HG03378 (cell line): ENCODE data around the gene TMPRSS13.
"Not testable (repeated sequence)": the region's sequence is repeated elsewhere in the genome, so short reads cannot be mapped to it uniquely, and the experiment has no call there.

ENCODE experiments used
- ATAC-seq: cut with Tn5 transposase; IDR thresholded peaks from one replicate; pipeline ENCODE4 v1.9.1; 2021; ENCODE audit warnings: mild to moderate bottlenecking, moderate library complexity; ENCODE audit not compliant: unreplicated experiment

Gene TMPRSS13

DNA sequence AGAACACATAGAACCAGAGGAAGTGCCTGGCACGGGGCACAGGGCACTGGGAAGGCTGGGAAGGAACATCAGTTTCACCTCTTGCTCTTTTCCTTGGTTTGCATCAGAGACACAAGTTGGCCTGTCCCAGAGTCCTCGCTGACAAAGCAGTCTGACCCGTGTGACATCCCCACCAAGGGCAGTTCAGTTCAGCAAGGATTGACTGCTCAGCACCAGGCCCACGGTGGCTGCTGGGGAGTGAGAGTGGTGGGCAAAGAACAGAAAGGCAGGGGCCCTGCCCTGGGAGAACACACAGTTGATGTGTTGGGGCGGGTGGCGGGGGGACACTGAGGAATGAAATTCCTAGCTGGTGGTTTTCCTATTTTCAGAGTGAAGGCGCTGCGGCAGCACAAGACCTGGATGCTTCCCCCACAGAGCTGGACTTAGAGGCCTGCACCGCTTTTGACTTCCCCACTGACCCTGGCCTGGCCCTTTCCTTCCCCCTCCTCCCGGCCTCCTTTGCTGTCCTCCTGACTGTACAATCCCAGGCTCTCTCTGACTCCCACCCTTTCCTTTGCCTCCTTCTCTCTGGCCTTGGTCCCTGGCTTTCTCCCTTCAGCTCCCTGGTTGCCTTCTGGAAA, 2.2 kb upstream of the TMPRSS13 start:
- ATAC-seq = no peak

DNA sequence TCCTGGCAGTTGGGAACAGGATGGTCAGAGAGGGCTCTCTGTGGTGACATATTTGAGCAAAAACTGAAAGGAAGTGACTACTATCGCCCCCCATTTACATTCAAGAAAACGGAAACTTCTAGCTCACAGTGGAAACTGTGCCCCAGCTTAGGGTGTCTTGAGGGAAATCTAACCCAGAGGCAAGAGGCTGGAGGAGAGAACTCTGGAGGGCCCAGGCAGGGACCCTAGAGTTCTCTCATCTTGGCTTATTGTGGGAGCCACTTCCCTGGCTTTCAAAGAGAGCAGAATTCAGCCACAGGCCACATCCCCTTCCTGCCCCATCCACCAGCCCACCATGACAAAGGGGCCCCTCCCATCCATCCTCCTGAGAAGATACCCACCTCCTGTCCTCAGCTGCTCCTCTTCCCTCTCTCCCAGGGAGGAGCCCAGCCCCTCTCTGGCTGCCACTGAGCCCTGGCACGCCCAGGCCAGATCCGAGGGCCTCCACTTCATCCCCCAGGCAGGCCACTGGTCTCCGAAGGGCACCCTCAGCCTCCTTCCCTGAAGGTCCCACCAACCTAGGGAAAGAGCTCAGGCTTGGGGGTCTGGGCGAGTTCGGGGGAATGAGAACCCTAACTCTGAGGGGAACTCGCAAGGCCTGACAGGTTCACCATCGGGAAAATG, 1.6 kb upstream of the TMPRSS13 start:
- no peak for ATAC-seq

DNA sequence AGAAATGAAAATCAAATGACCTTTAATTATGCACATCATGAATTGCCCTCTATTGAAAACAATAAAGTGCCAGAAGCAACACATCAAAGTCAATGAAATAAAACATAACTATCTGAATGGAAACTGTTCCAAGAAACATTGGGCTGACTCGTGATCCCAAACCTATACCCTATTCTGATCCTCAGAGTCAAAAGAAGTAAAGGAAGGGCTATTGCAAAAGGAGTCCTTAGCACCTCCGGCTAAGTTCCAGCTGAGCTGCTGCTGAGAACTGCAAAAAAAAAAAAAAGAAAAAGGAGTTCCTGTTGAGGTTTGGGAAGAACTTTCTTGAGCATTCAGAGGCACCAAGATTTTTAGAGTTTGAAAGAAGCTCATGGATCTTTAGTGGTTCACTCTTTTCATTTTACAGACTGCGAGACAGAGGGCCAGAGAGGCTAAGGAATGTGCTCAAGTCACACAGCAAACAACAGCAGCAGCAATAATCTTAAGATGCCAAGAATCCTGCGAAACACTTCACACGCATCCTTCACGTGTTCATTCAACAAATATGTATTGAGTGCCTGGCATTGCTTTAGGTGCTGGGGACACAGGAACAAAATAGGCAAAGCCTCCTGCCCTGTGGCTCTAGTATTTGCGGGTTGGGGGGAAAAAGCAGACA, 841 bp upstream of the TMPRSS13 start:
- ATAC-seq = no peak

- no peak for ATAC-seq
These were observed 608 bp downstream of the TMPRSS13 start for GRCh38 chr11:117928446-117929141.

- no peak for ATAC-seq
These were observed 1.3 kb downstream of the TMPRSS13 start for GRCh38 chr11:117927926-117928325.

GRCh38 chr11:117926166-117926565, 3.0 kb downstream of the TMPRSS13 start:
- ATAC-seq = not testable (repeated sequence)

DNA sequence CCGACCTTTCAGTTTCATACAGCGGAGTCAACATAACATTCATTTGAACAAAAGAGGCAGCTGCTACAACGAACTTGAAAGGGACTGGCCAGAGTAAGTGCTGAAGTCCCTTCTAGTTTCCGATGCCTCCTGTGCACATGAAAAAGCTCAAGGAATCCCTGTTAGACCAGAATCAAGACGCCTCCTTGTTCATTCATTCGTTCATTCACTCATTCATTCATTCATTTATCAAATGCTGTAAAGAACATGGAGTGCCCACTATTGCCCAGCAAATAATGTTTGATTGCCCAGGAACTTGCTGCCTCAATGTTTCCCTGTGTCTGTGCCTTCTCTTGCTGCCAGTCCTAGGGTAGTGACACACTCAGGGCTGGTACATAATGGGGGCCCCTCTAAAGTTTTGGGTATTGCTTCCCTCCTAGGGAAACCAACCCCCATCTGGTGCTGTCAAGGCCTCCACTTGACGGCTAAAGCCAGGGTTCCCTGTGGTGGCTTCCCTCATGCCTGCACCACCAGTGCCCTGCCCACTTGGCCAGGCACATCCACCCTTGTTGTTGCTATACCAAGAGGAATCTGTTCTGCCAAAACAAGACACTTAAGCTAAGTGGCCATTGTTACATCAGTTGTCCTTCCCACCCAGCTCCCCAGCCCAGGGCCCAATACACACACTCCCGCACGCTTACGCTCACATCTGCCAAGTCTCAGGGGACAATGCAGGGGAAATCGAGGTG, 3.8 kb downstream of the TMPRSS13 start:
- ATAC-seq = no peak

DNA sequence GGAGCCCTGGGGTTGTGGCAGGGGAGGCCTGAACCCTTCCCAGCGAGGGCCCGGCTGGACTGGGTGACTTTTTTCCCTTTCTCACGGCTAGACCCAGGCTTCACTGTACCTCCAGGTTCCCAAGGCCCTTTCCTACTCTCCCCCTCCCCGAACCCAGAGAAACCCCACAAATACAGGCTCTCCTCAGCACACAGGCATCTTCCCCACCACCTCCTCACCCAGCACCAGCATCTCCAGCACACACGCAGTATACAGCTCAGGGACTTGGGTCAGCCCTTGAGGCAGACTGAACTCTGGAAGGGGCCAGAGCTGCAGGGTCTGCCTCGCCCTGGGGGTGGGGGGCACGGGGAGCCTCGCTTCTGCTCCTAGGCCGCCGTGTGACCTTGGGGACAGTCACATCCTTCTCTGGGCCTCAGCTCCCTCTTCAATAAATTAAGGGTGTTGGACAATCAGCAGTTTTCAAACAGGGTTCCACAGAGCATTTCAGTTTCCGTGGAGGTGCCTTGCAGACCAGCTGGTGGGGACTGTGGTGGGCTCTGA, 4.5 kb downstream of the TMPRSS13 start:
- ATAC-seq = no peak

DNA sequence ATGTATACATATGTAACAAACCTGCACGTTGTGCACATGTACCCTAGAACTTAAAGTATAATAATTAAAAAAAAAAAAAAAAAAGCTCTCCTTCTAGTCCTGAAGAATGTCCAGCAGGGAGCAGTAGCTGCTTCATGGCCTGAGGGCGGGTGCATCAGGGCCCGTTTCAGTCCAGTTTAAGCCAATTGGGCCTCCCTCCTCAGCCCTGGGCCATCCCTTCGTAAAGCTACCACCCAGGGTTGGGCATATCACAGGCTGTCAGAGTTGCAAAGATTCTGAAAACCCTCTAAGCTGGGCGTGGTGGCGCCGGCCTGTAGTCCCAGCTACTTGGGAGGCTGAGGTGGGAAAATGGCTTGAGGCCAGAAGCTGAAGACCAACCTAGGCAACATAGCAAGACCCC, 5.4 kb downstream of the TMPRSS13 start:
- no peak for ATAC-seq

- no peak for ATAC-seq
These were observed 5.9 kb downstream of the TMPRSS13 start for GRCh38 chr11:117923275-117923674.

DNA sequence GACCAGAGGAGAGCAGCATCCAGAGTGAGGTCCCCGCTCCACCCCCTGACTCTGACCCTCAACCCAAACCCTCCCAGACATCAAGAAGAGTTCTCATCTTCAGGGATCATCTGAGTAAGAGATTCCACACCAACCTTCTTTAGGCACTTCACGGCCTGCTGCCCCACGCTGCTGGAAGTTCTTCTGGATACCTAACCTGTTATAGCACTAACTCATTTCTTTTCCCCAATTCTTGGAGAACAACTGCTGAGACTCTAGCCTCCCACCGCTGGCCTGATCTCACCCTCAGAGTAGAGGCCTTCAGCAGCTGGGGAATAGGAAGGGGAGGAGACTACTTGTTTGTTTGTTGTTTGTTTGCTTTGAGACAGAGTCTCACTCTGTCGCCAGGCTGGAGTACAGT, 7.3 kb downstream of the TMPRSS13 start:
- no peak for ATAC-seq

GRCh38 chr11:117921456-117921855, 7.7 kb downstream of the TMPRSS13 start:
- ATAC-seq = no peak

DNA sequence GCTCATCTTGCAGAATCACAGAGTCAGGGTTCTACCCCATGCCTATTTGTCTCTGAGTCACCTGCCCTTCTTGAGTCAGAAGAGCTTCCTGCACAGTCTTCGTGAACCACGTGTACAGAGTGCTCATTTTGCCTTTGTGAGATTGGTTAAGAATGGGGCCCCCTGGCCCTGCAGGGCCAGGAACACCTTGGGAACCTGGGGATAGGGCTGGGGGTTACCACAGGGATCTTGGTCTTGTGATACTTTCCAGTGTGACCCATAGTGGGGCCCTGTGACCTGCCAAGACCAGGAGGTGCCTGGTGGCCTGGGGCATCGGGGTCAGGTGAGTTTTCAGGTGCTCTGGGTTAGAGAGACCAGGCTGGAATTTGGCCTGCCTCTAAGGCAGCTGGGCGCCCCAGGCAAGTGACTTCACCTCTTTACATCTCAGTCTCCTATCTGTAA, 9.4 kb downstream of the TMPRSS13 start:
- ATAC-seq = no peak

DNA sequence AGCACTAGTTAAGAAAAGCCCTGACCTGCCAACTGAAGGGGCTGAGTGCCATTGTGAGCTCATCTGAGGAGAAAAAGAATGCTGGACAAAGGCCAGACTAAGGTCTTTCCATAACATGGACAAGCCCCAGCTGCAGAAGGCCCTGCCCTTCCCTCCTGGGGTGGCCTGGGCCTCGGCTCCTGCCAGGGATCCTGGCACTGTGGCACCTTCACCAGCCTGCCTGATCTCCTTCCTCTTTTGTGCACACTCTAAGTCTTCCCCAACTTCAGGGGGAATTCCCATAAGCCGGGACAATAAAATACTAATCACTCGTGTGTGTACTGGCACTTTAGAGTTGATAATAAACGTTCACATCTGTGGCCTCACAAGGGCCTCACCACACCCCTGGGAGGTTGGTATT, 9.9 kb downstream of the TMPRSS13 start:
- ATAC-seq = no peak

DNA sequence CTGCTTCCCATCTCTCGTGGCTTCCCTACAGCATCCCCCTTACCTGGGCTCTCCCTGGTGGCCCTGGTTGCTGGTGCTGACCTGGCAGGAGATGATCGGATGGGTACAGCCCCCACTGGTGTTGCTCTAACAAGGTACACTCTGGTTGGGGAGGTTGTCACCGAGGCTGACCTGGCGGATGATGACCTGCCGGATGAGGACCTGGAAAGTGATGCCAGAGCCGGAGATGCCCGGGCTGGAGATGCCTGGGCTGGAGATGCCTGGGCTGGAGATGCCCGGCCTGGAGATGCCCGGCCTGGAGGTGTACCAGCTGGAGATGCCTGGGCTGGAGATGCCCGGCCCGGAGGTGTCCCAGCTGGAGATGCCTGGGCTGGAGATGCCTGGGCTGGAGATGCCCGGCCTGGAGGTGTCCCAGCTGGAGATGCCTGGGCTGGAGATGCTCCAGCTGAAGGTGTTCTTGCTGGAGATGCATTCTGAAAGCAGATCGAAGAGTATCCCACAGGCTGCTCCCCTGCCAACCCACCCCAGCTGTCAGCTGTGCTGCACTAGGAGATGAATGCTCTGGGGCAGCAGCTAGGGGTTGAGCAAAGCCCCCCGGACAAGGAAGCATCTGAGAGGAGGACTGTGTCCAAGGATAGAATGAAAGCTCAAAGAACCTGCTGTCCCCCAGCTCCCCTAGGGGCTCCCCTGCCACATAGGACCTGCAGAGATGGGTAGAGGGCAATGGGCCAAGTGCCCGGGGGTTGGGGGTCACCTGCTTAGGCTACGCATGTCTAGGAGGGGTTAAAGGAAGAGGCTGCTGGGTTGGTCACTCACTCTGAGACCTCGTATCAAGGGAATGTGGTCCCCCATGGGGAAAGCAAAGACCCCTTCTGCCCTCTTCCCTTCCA, 10.6 kb downstream of the TMPRSS13 start:
- no peak for ATAC-seq

DNA sequence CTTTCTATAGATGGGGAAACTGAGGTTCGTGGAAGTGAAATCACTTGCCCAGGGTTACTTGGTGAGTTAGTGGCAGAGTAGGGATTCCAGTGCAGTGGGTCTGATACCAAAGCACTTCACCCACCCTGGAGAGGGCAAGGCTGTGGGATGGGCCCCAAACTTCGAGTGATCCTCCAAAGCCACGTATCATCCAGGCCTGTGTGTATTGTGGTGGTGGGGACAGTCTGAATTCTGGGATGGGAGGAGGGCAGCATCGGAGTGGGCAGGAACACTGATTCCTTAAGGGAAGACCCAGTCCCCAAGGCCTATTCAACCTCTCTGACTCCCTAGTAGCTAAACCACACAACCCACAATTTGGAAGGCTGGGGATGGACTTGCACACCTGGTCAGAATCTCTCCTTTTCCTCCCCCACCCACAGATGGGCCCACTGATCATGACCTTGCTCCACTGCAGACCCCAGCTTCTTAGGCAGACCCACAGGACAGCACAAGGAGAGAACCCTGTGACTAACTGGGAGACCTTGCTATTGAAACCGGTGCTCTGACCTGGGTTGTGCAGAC, 11.5 kb downstream of the TMPRSS13 start:
- no peak for ATAC-seq

DNA sequence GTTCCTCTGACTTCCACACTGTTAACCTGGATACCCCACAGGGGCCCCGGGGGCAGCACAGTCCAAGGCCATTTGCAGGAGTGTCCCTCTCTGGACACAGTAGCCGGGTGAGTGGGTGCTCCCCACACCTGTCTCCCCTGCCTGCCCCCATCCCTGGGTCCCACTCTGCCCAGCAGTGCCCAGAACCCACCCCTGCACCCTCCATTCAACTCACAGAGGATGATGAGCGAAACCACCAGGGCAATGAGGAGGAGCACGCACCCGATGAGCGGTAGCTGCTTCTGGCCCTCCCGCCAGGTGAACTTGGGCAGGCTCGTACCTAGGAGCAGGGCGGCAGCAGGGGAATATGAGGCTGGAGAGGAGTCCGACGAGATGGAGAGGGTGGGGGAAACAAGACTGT, 12.2 kb downstream of the TMPRSS13 start:
- ATAC-seq = no peak

DNA sequence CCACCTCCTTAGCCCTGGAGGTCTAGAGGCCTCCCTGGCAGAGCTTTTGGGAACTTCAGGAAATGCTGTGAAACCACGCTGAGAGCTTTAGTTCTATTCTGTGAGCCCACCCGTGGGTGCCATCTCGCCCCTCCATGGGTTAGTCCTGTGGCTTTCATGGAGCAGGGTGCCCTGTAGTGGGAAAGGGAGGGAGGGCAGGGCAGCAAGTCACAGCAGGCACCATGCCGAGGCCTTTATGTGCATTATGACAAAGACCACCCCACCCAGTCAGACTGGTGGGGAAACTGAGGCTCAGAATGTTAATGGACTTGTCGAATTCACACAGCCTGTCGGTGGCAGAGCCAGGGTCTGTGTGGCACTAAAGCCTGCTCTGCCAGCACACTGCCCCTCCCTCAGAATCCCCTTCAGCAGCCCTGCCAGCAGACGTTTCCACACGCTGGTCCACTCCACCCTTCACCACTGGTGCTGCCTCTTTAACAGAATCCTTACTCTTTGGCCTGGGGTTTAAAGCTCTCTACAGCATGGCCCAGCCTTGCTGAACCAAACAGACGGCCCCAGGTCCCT, 13.4 kb downstream of the TMPRSS13 start:
- no peak for ATAC-seq

- no peak for ATAC-seq
These were observed 14.1 kb downstream of the TMPRSS13 start for GRCh38 chr11:117914991-117915618.
